Measurements from ENCODE around the gene ADAMTS18. TPM values are rescaled to one million over a fixed set of nuclear protein-coding genes. Genes with fewer than 3 reads are reported as not detected.

ADAMTS18 gene
- total RNA-seq, 4 donors from 2014 or later: 0.10 to 0.42 (median 0.16) TPM; not detected in 1

GRCh38 chr16:77374384-77374783, 60.5 kb downstream of the ADAMTS18 start:
- WGBS: 27% methylated on average over 1 of the region's 1 CpG
- Histone ChIP-seq H3K27ac (no peak overlapping the region), H3K4me1 (no peaks in the 10 kb centered on the region), H3K9me3 (no peaks in the 10 kb centered on the region), H3K27me3 (no peaks in the 10 kb centered on the region), H3K4me3 (no peak overlapping the region), H3K36me3 (no peaks in the 10 kb centered on the region)
- no peak for DNase-seq (ENCODE audit: low spot score in 2 of 2)
- no peak for TF ChIP-seq POLR2A (IDR thresholded peaks at IDR 0.05)
- TF ChIP-seq, protein P1, sequence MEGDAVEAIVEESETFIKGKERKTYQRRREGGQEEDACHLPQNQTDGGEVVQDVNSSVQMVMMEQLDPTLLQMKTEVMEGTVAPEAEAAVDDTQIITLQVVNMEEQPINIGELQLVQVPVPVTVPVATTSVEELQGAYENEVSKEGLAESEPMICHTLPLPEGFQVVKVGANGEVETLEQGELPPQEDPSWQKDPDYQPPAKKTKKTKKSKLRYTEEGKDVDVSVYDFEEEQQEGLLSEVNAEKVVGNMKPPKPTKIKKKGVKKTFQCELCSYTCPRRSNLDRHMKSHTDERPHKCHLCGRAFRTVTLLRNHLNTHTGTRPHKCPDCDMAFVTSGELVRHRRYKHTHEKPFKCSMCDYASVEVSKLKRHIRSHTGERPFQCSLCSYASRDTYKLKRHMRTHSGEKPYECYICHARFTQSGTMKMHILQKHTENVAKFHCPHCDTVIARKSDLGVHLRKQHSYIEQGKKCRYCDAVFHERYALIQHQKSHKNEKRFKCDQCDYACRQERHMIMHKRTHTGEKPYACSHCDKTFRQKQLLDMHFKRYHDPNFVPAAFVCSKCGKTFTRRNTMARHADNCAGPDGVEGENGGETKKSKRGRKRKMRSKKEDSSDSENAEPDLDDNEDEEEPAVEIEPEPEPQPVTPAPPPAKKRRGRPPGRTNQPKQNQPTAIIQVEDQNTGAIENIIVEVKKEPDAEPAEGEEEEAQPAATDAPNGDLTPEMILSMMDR (IDR thresholded peaks at IDR 0.05): no peak
- TF ChIP-seq POLR2AphosphoS5 (IDR thresholded peaks at IDR 0.05): no peak
- no peak for TF ChIP-seq EP300 (IDR thresholded peaks at IDR 0.05)

GRCh38 chr16:77373726-77374125, 61.1 kb downstream of the ADAMTS18 start:
- Histone ChIP-seq H3K27ac (no peak overlapping the region), H3K9me3 (no peaks in the 10 kb centered on the region), H3K4me1 (no peaks in the 10 kb centered on the region), H3K36me3 (no peaks in the 10 kb centered on the region), H3K27me3 (no peaks in the 10 kb centered on the region), H3K4me3 (no peak overlapping the region)
- WGBS: 88% methylated on average over 3 of the region's 3 CpGs
- no peak for DNase-seq (ENCODE audit: low spot score in 2 of 2)
- TF ChIP-seq, protein P1 (IDR thresholded peaks at IDR 0.05): no peak
- TF ChIP-seq EP300 (IDR thresholded peaks at IDR 0.05) (no peak), POLR2AphosphoS5 (IDR thresholded peaks at IDR 0.05) (no peak), POLR2A (IDR thresholded peaks at IDR 0.05) (no peak)

- Histone ChIP-seq H3K4me3 (no peak overlapping the region), H3K27ac (no peak overlapping the region), H3K4me1 (no peaks in the 10 kb centered on the region), H3K36me3 (no peaks in the 10 kb centered on the region), H3K9me3 (no peaks in the 10 kb centered on the region), H3K27me3 (no peaks in the 10 kb centered on the region)
- TF ChIP-seq POLR2AphosphoS5 (IDR thresholded peaks at IDR 0.05) (no peak), POLR2A (IDR thresholded peaks at IDR 0.05) (no peak), EP300 (IDR thresholded peaks at IDR 0.05) (no peak)
- TF ChIP-seq, protein P1 (IDR thresholded peaks at IDR 0.05): no peak
- no peak for DNase-seq (ENCODE audit: low spot score in 2 of 2)
- WGBS: 79% methylated on average over 6 of the region's 6 CpGs
Measured at GRCh38 chr16:77364770-77365169, 70.1 kb downstream of the ADAMTS18 start.

- TF ChIP-seq EP300 (IDR thresholded peaks at IDR 0.05) (no peak), POLR2AphosphoS5 (IDR thresholded peaks at IDR 0.05) (no peak), POLR2A (IDR thresholded peaks at IDR 0.05) (no peak)
- TF ChIP-seq, protein P1 (IDR thresholded peaks at IDR 0.05): no peak
- H3K27ac ChIP-seq: no peak overlapping the region
- H3K4me1 ChIP-seq: no peaks in the 10 kb centered on the region
- H3K27me3 ChIP-seq: no peaks in the 10 kb centered on the region
- no peak for DNase-seq (ENCODE audit: low spot score in 2 of 2)
- WGBS: 61% methylated on average over 4 of the region's 4 CpGs
- no peaks in the 10 kb centered on the region for H3K9me3 ChIP-seq
- H3K4me3 ChIP-seq: no peak overlapping the region
- H3K36me3 ChIP-seq: no peaks in the 10 kb centered on the region
Measured at GRCh38 chr16:77359065-77359502, 75.8 kb downstream of the ADAMTS18 start.

DNA sequence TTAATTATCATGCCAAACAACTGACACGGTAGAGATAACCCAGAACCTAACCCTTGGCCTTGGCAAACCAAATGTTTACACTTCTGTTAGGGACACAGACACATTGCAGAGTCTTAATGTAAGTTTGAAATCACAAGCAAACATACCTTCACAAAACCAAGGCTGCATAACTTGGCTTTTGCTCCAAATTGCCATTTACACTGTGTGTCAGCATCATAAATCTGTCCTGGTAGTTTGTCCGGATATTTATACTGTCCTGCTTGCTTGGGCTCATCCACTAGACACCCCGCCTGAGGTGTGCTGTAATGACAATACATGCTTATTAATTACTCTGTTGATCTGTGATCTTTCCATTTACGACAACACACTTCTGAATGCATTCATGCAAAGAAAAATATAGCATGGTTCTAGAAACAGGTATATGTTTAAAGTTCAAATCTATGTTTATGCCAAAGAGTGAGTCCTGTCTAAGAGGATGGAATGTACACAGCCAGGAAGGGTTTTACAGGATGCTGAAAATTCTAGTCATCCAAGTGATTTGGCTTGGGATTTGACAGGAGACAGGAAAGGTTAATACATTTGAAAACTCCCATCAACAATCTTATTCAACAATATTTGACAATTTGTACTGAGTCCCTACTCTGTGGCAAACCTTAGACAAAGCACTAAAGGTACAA, 81.1 kb downstream of the ADAMTS18 start:
- H3K36me3 ChIP-seq: no peaks in the 10 kb centered on the region
- H3K27me3 ChIP-seq: no peaks in the 10 kb centered on the region
- H3K9me3 ChIP-seq: no peaks in the 10 kb centered on the region
- TF ChIP-seq POLR2AphosphoS5 (IDR thresholded peaks at IDR 0.05) (no peak), EP300 (IDR thresholded peaks at IDR 0.05) (no peak), POLR2A (IDR thresholded peaks at IDR 0.05) (no peak)
- TF ChIP-seq, protein P1 (IDR thresholded peaks at IDR 0.05): no peak
- no peak for DNase-seq (ENCODE audit: low spot score in 2 of 2)
- WGBS: 53% methylated on average over 4 of the region's 4 CpGs
- no peak overlapping the region for H3K27ac ChIP-seq
- no peaks in the 10 kb centered on the region for H3K4me1 ChIP-seq
- H3K4me3 ChIP-seq: no peak overlapping the region

Data from suprapubic skin (tissue), 4 donors.